ACC112 (cell line): ENCODE data around the gene CC2D1A.

Experiments
- H2AFZ ChIP-seq: fragments of 200-600 bp; sonication (generic); one replicate; pipeline ENCODE4 v1.6.0; 2017; ENCODE audit warnings: antibody characterized with exemption, low read length; ENCODE audit not compliant: unreplicated experiment
- H3K27ac ChIP-seq: fragments of 200-600 bp; sonication (generic); 2 replicates; pipeline ENCODE4 v1.5.1; 2014; ENCODE audit warnings: low read depth, mild to moderate bottlenecking, antibody characterized with exemption, low read length, moderate library complexity
- H3K27me3 ChIP-seq: fragments of 200-600 bp; sonication (generic); 2 replicates; pipeline ENCODE4 v1.6.1; 2014; ENCODE audit warnings: mild to moderate bottlenecking, antibody characterized with exemption, low read length, moderate library complexity, mixed read lengths; ENCODE audit not compliant: insufficient read depth
- H3K36me3 ChIP-seq: fragments of 200-600 bp; sonication (generic); 2 replicates; pipeline ENCODE4 v1.6.1; 2016; ENCODE audit warnings: mild to moderate bottlenecking, antibody characterized with exemption, low read length, moderate library complexity, mixed read lengths; ENCODE audit not compliant: insufficient read depth
- H3K4me1 ChIP-seq: fragments of 200-600 bp; sonication (generic); one replicate; pipeline ENCODE4 v1.6.1; 2016; ENCODE audit warnings: low read length, mixed read lengths; ENCODE audit not compliant: insufficient read depth, unreplicated experiment, control insufficient read depth
- H3K4me3 ChIP-seq: fragments of 200-600 bp; sonication (generic); 2 replicates; pipeline ENCODE4 v1.5.1; 2014; ENCODE audit warnings: mild to moderate bottlenecking, low read depth, low read length
- H3K79me2 ChIP-seq: fragments of 200-600 bp; sonication (generic); one replicate; pipeline ENCODE4 v1.6.0; 2016; ENCODE audit warnings: low read length; ENCODE audit not compliant: control insufficient read depth, unreplicated experiment, insufficient read depth

The CC2D1A gene

GRCh38 chr19:13865571-13866462 is 40.2 kb upstream of the CC2D1A start:
- H2AFZ ChIP-seq = peak overlapping the region; percentile 14
- H3K4me1 ChIP-seq = peaks cover 6% of the 10 kb centered on the region
- H3K36me3 ChIP-seq = no peaks in the 10 kb centered on the region
- peaks cover 12% of the 10 kb centered on the region; the same call in 1 of the 2 replicates for H3K27me3 ChIP-seq
- H3K79me2 ChIP-seq = no peaks in the 10 kb centered on the region
- peak overlapping the region; percentile 74 for H3K4me3 ChIP-seq
- no peak overlapping the region for H3K27ac ChIP-seq

GRCh38 chr19:13866463-13867046 is 39.4 kb upstream of the CC2D1A start:
- Histone ChIP-seq H3K27me3 (peaks cover 12% of the 10 kb centered on the region; the same call in 1 of the 2 replicates), H3K4me3 (peak overlapping the region; percentile 74), H3K36me3 (no peaks in the 10 kb centered on the region), H3K4me1 (peaks cover 2% of the 10 kb centered on the region), H2AFZ (no peak overlapping the region), H3K79me2 (no peaks in the 10 kb centered on the region), H3K27ac (no peak overlapping the region)

- Histone ChIP-seq H3K36me3 (no peaks in the 10 kb centered on the region), H3K27ac (no peak overlapping the region), H2AFZ (no peak overlapping the region), H3K27me3 (peaks cover 12% of the 10 kb centered on the region; the same call in 1 of the 2 replicates), H3K4me1 (no peaks in the 10 kb centered on the region), H3K4me3 (no peak overlapping the region), H3K79me2 (no peaks in the 10 kb centered on the region)
These were observed 37.3 kb upstream of the CC2D1A start for GRCh38 chr19:13868663-13869062.

GRCh38 chr19:13869281-13869680 is 36.7 kb upstream of the CC2D1A start:
- H3K79me2 ChIP-seq = no peaks in the 10 kb centered on the region
- H2AFZ ChIP-seq = no peak overlapping the region
- peaks cover 12% of the 10 kb centered on the region; the same call in 1 of the 2 replicates for H3K27me3 ChIP-seq
- H3K4me3 ChIP-seq = no peak overlapping the region
- H3K27ac ChIP-seq = no peak overlapping the region
- H3K4me1 ChIP-seq = no peaks in the 10 kb centered on the region
- H3K36me3 ChIP-seq = no peaks in the 10 kb centered on the region

- Histone ChIP-seq H3K4me1 (no peaks in the 10 kb centered on the region), H3K36me3 (no peaks in the 10 kb centered on the region), H3K79me2 (no peaks in the 10 kb centered on the region), H3K27me3 (peaks cover 8% of the 10 kb centered on the region; the same call in 1 of the 2 replicates), H3K27ac (no peak overlapping the region), H2AFZ (no peak overlapping the region), H3K4me3 (no peak overlapping the region)
These were observed 35.1 kb upstream of the CC2D1A start for GRCh38 chr19:13870873-13871272.

GRCh38 chr19:13872339-13872694 is 33.7 kb upstream of the CC2D1A start:
- H3K27ac ChIP-seq = no peak overlapping the region
- no peaks in the 10 kb centered on the region for H3K36me3 ChIP-seq
- H3K4me3 ChIP-seq = no peak overlapping the region
- no peaks in the 10 kb centered on the region for H3K27me3 ChIP-seq
- no peak overlapping the region for H2AFZ ChIP-seq
- H3K79me2 ChIP-seq = no peaks in the 10 kb centered on the region
- H3K4me1 ChIP-seq = no peaks in the 10 kb centered on the region

GRCh38 chr19:13872695-13873389 is 33.2 kb upstream of the CC2D1A start:
- Histone ChIP-seq H3K4me3 (no peak overlapping the region; the same call in none of the 2 replicates), H3K79me2 (no peaks in the 10 kb centered on the region), H3K4me1 (no peaks in the 10 kb centered on the region), H3K27ac (no peak overlapping the region), H3K36me3 (no peaks in the 10 kb centered on the region), H3K27me3 (no peaks in the 10 kb centered on the region), H2AFZ (no peak overlapping the region)

- Histone ChIP-seq H3K27me3 (no peaks in the 10 kb centered on the region), H2AFZ (no peak overlapping the region), H3K79me2 (no peaks in the 10 kb centered on the region), H3K4me1 (no peaks in the 10 kb centered on the region), H3K27ac (no peak overlapping the region), H3K36me3 (no peaks in the 10 kb centered on the region), H3K4me3 (no peak overlapping the region)
These were observed 32.0 kb upstream of the CC2D1A start for GRCh38 chr19:13873834-13874515.

- Histone ChIP-seq H3K27ac (no peak overlapping the region), H2AFZ (no peak overlapping the region), H3K4me1 (peaks cover 6% of the 10 kb centered on the region), H3K4me3 (no peak overlapping the region), H3K27me3 (no peaks in the 10 kb centered on the region), H3K36me3 (no peaks in the 10 kb centered on the region), H3K79me2 (no peaks in the 10 kb centered on the region)
These were observed 30.2 kb upstream of the CC2D1A start for GRCh38 chr19:13875824-13876223.

GRCh38 chr19:13876834-13877233 is 29.2 kb upstream of the CC2D1A start, which contains the start of gene NANOS3:
NANOS3 (plus strand) TSS chr19:13877134; CDS start chr19:13877249, 115 bp downstream.
- Histone ChIP-seq H2AFZ (no peak within 1 kb of the TSS), H3K36me3 (no peaks in the 10 kb centered on the region), H3K27me3 (no peaks in the 10 kb centered on the region), H3K4me1 (peaks cover 16% of the 10 kb centered on the region), H3K27ac (no peak within 1 kb of the TSS), H3K79me2 (no peaks in the 10 kb centered on the region), H3K4me3 (no peak within 1 kb of the TSS)
